Measurements from ENCODE around the gene PHF14.

The PHF14 gene

DNA sequence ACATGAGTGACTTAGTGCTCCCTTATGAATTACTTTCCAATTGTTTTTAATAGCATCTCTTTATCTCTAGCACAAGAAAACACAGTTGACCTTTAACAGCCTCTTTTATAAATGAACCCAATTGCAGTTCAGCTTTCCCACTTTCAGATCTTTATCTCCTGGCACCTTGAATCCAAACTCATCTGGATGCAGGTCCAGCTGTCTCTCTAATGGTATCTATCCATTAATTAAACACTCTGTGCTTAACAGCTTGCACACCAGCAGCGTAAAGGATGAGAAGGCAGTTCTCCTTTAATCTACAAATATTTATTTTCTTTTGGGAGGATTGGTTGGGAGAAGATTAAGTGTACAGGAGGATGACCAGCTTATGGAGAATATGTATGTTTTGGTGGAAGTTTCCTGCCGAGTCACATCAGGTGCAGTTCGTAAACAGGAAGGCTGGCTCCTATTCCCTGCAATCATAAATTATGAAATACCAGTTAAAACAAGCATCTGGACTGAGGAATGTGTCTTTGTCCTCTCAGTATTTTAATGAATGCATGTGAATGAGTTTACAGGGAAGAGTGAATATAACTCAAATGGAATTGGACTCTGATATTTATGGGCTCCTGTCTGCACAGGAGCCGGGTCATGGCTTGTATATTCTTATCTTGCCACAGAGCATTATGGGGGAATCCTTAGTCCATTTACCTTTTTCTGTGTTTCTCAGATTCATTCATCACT, 232.7 kb downstream of the PHF14 start:
- DNase-seq, result no peak

DNA sequence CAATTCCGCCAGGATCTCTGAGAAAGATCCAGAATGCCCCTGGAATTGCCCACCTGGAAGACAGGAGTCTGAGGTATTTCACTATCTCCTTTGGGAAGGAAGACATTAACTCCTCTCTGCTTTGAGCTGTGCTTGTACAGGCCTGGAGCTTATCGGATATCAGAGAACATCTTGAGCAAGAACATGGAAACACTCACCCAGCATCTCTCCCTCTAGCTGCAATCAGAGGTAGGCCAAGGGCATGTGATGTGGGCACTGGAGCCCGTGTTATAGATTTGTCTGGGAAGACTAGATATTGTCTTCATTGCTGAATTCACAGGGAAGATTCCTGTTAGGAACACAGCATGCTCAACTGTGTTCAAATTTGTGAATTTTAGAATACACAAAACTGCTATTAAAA, 233.9 kb downstream of the PHF14 start:
- DNase-seq, result no peak

DNA sequence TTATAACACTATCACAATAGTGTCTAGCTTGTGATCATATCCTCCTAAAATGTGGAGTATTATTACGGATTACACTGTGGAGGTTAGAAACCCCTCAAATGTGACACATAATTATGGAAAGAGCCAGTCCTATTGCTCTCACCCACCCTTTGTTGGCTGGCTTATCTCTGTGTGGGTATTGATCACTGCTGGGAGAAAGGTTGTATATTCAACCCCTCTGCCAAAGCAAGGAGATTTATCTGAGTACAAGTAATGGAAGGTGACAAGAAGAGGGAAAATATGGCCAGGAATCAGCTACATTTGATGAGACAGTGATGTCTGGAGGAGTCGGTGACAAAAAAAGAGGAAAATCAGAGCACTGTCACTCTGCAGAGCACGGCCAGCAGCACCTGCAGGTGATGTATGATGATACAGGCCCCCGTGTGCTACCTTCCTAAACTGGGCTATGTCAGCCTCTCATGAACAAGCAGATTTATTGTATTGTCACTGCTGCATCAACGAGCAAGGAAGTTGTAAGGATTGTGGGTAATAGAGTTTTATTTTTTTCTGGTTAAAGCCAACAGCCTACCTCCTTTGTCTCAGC, 235.3 kb downstream of the PHF14 start:
- DNase-seq, result no peak

DNA sequence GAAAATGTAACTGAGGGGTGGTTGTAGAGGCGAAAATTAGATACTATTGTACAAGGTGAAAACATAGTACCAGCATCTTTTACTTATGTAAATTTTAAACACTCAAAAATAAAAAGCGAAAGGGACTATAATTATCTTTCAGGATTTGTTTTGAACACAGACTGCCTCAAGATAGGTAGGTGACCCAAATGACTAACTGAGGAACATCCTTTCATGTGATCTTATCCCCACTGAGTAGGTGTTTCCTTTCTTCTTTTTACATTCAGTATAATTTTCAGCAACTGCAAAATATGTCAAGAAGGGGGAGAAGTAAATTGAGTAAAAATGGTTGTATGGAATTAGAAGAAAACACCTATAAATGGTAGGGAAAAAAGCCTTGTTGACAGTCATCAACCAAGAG, 236.7 kb downstream of the PHF14 start:
- no peak for DNase-seq

DNA sequence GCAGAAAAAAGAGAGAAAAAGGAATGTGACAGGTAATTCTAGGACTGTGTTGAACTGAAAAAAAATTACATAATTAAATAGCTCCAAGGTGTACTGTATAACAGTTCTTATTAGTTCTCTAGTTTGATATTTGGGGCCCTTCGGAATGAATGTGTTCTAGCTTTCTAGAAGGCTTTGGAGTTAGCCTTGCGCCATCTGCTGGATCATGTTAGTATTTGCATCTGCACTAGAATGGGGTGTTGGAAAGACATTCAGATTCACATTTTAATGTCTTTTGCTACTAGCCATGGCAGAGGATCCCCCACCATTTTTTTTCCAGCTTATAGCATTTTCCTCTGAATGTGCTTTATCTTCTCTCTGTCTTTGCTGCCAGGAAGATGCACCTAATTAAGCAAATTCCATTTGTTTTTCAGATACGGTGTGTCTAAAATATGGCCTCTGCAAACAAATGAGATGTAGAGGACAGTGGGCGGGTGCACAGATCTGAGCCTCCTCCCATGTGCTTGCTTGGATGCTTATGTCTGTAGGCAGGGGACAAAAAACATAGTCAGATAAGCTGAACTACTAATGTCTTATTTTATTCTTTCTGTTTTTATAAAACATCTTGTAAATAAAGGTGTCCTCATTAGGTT, 238.5 kb downstream of the PHF14 start:
- DNase-seq, result no peak

DNA sequence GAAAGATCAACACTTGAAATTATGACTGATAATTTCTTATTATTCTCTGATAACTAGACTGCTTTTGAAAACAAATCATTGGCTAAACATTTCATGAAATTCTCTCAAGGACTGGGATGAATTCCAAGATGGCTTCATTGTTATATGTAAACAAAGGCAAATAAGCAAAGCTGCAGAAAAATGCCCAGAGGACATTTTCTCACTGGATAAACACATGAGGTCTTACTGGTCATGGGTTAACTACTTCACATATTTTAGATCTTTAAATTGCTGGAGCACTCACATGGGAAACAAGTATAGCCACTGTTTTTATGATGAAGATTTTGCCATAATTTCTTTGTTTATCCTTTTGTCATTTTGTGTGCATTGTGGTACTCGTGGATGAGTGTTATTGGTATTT, 239.1 kb downstream of the PHF14 start:
- DNase-seq, result no peak

DNA sequence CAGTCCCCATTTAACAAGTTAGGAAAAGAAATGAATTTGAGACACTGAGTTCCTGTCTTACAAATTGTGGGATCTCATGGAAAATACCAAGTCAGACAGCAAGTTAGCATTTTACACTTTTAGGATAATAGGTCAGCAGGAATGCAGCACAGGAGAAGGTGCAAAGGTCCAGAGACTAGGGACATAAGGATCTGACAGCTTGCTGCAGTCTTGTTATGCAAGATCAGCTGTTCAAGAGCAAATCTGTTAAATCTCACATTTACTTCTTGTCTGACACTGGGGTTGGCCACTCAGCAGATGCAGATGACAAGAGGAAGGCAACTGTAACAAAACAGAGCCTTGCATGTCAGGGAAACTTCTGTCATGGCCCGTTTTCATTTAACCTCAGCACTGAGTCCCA, 239.6 kb downstream of the PHF14 start:
- no peak for DNase-seq

DNA sequence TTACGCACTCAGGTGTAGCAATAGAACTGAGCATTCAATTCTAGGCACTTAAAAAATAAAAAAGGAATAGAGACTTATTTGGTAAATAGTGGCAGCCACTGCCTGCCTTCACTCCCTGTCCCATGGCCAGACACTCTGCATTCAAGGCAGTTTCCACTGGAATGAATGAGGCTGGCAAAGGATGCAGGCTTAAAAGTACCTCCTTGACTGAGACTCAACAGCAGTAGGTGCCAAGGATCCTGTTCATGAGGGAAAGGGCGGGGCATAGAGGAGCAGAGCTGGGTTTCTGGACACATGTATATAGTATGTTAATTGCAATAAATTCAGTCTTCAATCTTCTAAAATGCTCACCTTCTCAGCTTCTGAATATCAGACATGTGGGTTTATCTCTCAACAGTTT, 242.6 kb downstream of the PHF14 start:
- DNase-seq, result no peak

DNA sequence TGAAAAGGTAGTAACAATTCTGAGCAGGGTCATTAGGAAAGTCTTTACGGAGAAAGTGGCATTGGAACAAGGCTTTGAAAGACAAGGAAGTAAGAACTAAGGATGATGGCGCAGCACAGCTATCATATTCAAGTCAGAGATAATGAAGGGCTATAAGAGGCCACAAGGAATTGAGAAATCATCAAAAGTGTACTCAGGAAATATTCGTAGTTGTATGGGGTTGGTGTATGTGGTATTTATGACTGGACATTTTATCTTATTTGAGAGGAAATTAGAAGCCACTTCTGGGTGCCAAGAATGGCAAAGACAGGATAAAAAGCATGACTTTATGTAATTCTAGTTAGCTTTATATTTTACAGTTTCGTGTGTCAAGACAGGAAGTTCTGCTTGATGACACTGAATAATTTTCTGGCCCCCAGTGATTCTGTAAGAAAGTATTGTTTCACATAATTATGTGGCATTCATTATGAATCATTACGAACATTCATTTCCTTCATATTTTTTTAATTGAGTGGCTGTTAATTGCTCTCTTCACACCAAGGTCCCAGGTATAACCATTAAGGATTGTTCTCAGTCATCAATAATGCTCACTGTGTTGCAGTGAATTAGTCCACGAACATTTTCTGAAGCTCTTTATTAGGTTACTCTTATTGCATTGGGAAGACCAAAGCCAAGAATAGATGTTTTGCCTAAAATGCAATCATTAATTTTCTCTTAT, 244.3 kb downstream of the PHF14 start:
- no peak for DNase-seq

Data from right kidney (tissue), 1 donor.